Hepatocyte (in vitro differentiated cells): Measurements from ENCODE around the gene HIVEP2. TPM values are rescaled to one million over a fixed set of nuclear protein-coding genes. Genes with fewer than 3 reads are reported as not detected.

Experiments
- DNase-seq: peaks from one replicate; pipeline ENCODE4 v3.0.0-alpha.2; 2016; ENCODE audit warnings: low spot score
- H2AFZ ChIP-seq: fragments of 200-600 bp; sonication (generic); 2 replicates; pipeline ENCODE4 v1.6.0; 2016; ENCODE audit warnings: antibody characterized with exemption, mild to moderate bottlenecking
- H3K27ac ChIP-seq: fragments of 200-600 bp; sonication (generic); 2 replicates; pipeline ENCODE4 v1.5.1; 2016; ENCODE audit warnings: mild to moderate bottlenecking
- H3K27me3 ChIP-seq: fragments of 200-600 bp; sonication (generic); 2 replicates; pipeline ENCODE4 v1.6.1; 2016
- H3K36me3 ChIP-seq: fragments of 200-600 bp; sonication (generic); replicated peaks from 2 replicates; pipeline ENCODE4 v1.5.1; 2016; ENCODE audit warnings: low read depth; ENCODE audit not compliant: insufficient read depth
- H3K4me1 ChIP-seq: fragments of 200-600 bp; sonication (generic); 2 replicates; pipeline ENCODE4 v1.5.1; 2016; ENCODE audit warnings: mild to moderate bottlenecking, moderate library complexity; ENCODE audit not compliant: insufficient read depth
- H3K4me2 ChIP-seq: fragments of 200-600 bp; sonication (generic); 2 replicates; pipeline ENCODE4 v1.6.0; 2016
- H3K4me3 ChIP-seq: fragments of 200-600 bp; sonication (generic); 2 replicates; pipeline ENCODE4 v1.5.1; 2016; ENCODE audit warnings: mild to moderate bottlenecking
- H3K79me2 ChIP-seq: fragments of 200-600 bp; sonication (generic); 2 replicates; pipeline ENCODE4 v1.6.0; 2017; ENCODE audit warnings: mild to moderate bottlenecking
- H3K9me2 ChIP-seq: fragments of 200-600 bp; sonication (generic); replicated peaks from 2 replicates; pipeline ENCODE4 v1.6.0; 2017; ENCODE audit warnings: mild to moderate bottlenecking; ENCODE audit not compliant: insufficient read depth
- H3K9me3 ChIP-seq: fragments of 200-600 bp; sonication (generic); 2 replicates; pipeline ENCODE4 v1.5.1; 2016; ENCODE audit warnings: low read depth, mild to moderate bottlenecking
- H4K20me1 ChIP-seq: fragments of 200-600 bp; sonication (generic); 2 replicates; pipeline ENCODE4 v1.6.0; 2016; ENCODE audit warnings: mild to moderate bottlenecking; ENCODE audit not compliant: insufficient read depth, poor library complexity, severe bottlenecking
- CTCF ChIP-seq: fragments of 200-600 bp; sonication (generic); IDR thresholded peaks from 2 replicates; pipeline ENCODE4 v1.5.1; 2016; ENCODE audit warnings: antibody characterized with exemption, mild to moderate bottlenecking; ENCODE audit not compliant: poor library complexity
- EZH2 ChIP-seq: fragments of 200-600 bp; sonication (generic); IDR thresholded peaks from 2 replicates; pipeline ENCODE4 v1.6.1; 2016; ENCODE audit warnings: antibody characterized with exemption, mild to moderate bottlenecking, borderline replicate concordance
- EZH2phosphoT487 ChIP-seq: fragments of 200-600 bp; sonication (generic); IDR thresholded peaks from one replicate; pipeline ENCODE4 v1.6.1; 2018; ENCODE audit warnings: antibody characterized with exemption, mild to moderate bottlenecking, low read depth, moderate library complexity; ENCODE audit not compliant: unreplicated experiment, severe bottlenecking
- WGBS: methylation state at CpG from one replicate; pipeline ENCODE4 v1.1.6; 2016; ENCODE audit warnings: low lambda C conversion rate; ENCODE audit errors: missing lambda C conversion rate; 5-methylcytosine and 5-hydroxymethylcytosine counted together
- polyA plus RNA-seq: library from polyadenylated mRNA; unstranded; fragments of >200 nt; fragmentation: Nextera tagmentation; extraction: Ambion mirVana; gene quantifications from 2 replicates; pipeline ENCODE4 v1.2.1, GENCODE V29; 2016
- total RNA-seq: library from RNA; depleted of rRNA; stranded (reverse); fragments of >200 nt; gene quantifications from 2 replicates; pipeline ENCODE4 v1.2.3, GENCODE V29; 2014

The HIVEP2 gene
- total and polyA plus RNA-seq, 2 experiments from 2014 or later, result 3.3 to 9.4 TPM

- TF ChIP-seq EZH2 (no peak), EZH2phosphoT487 (no peak), CTCF (no peak)
- H2AFZ ChIP-seq, result no peak overlapping the region
- 81% methylated on average over 1 of the region's 1 CpG for WGBS
Measured at GRCh38 chr6:142966294-142966693, 21.3 kb upstream of the HIVEP2 start.

GRCh38 chr6:142965164-142965563, 20.2 kb upstream of the HIVEP2 start:
- Histone ChIP-seq H4K20me1 (no peaks in the 10 kb centered on the region), H3K27ac (no peak overlapping the region), H3K4me3 (no peak overlapping the region), H3K4me1 (no peaks in the 10 kb centered on the region), H3K9me3 (no peaks in the 10 kb centered on the region), H3K9me2 (no peaks in the 10 kb centered on the region), H3K79me2 (no peaks in the 10 kb centered on the region), H3K4me2 (no peak overlapping the region), H3K36me3 (no peaks in the 10 kb centered on the region), H2AFZ (no peak overlapping the region), H3K27me3 (no peaks in the 10 kb centered on the region)
- TF ChIP-seq EZH2 (no peak), CTCF (no peak)
- WGBS, result 96% methylated on average over 1 of the region's 1 CpG
- no peak for DNase-seq

More at GRCh38 chr6:142966294-142966693, 21.3 kb upstream of the HIVEP2 start:
- no peaks in the 10 kb centered on the region for H3K27me3 ChIP-seq
- H3K4me2 ChIP-seq, result no peak overlapping the region
- no peaks in the 10 kb centered on the region for H3K4me1 ChIP-seq
- no peak for DNase-seq
- no peaks in the 10 kb centered on the region for H3K9me3 ChIP-seq
- no peaks in the 10 kb centered on the region for H3K9me2 ChIP-seq
- H3K27ac ChIP-seq, result no peak overlapping the region
- H3K4me3 ChIP-seq, result no peak overlapping the region
- H3K79me2 ChIP-seq, result no peaks in the 10 kb centered on the region
- H4K20me1 ChIP-seq, result no peaks in the 10 kb centered on the region
- H3K36me3 ChIP-seq, result no peaks in the 10 kb centered on the region

DNA sequence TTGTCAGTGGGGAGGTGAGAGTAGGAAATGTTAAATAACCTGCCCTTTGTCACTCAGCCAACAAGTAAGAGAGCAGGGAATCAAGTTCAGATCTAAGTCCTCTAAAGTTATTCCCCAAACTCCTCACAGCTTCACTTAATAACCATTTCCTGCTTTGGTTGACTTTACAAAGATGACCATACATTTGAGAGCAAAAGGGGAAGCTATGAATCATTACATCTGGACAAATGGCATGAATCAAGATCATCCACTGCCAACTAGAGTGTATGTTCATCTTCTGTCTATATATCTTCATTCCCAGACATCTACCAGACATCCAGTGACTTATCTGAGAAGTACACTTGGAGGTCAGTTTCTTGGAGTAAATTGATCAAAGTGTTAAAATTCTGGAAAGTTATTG, 15.1 kb upstream of the HIVEP2 start:
- Histone ChIP-seq H3K4me3 (no peak overlapping the region), H4K20me1 (no peaks in the 10 kb centered on the region), H3K27ac (no peak overlapping the region), H2AFZ (no peak overlapping the region), H3K4me1 (no peaks in the 10 kb centered on the region), H3K27me3 (no peaks in the 10 kb centered on the region), H3K9me3 (no peaks in the 10 kb centered on the region), H3K4me2 (no peak overlapping the region), H3K9me2 (no peaks in the 10 kb centered on the region), H3K79me2 (no peaks in the 10 kb centered on the region), H3K36me3 (no peaks in the 10 kb centered on the region)
- DNase-seq, result no peak
- no peak for TF ChIP-seq CTCF
- TF ChIP-seq EZH2phosphoT487, result no peak
- TF ChIP-seq EZH2, result no peak

GRCh38 chr6:142958343-142958742, 13.4 kb upstream of the HIVEP2 start:
- no peak overlapping the region for H3K27ac ChIP-seq
- H3K79me2 ChIP-seq, result no peaks in the 10 kb centered on the region
- H3K36me3 ChIP-seq, result no peaks in the 10 kb centered on the region
- TF ChIP-seq CTCF (no peak), EZH2phosphoT487 (no peak), EZH2 (no peak)
- no peaks in the 10 kb centered on the region for H3K9me2 ChIP-seq
- H3K4me3 ChIP-seq, result no peak overlapping the region
- H4K20me1 ChIP-seq, result no peaks in the 10 kb centered on the region
- no peak for DNase-seq
- 87% methylated on average over 4 of the region's 4 CpGs for WGBS
- no peaks in the 10 kb centered on the region for H3K27me3 ChIP-seq
- no peaks in the 10 kb centered on the region for H3K4me1 ChIP-seq
- no peaks in the 10 kb centered on the region for H3K9me3 ChIP-seq
- H3K4me2 ChIP-seq, result no peak overlapping the region
- no peak overlapping the region for H2AFZ ChIP-seq
